HL-60 (cell line): ENCODE measurements around the gene BUB1.

Experiments used
- DNase-seq, 2 experiments: peaks; one replicate each; pipeline ENCODE4 v3.0.0-alpha.2; 2010 to 2020; ENCODE audit warnings: low read depth in 1 of 2, low spot score in 1 of 2
- H3K27ac ChIP-seq: fragments of 250-450 bp; sonication (Bioruptor Pico); replicated peaks from 2 replicates; pipeline ENCODE4 v1.5.1; 2020; ENCODE audit warnings: mild to moderate bottlenecking, moderate library complexity
- H3K27me3 ChIP-seq: fragments of 250-450 bp; sonication (Bioruptor Pico); 2 replicates; pipeline ENCODE4 v1.5.1; 2021; ENCODE audit warnings: mild to moderate bottlenecking, moderate library complexity; ENCODE audit not compliant: insufficient read depth, poor library complexity, severe bottlenecking
- H3K4me3 ChIP-seq: replicated peaks from 2 replicates; pipeline ENCODE4 v1.5.1; 2011; ENCODE audit warnings: mild to moderate bottlenecking, control low read depth, low read length; ENCODE audit not compliant: insufficient read depth
- GABPA ChIP-seq: IDR thresholded peaks from 2 replicates; pipeline ENCODE4 v1.6.1; 2012; ENCODE audit warnings: low read depth
- POLR2AphosphoS5 ChIP-seq: IDR thresholded peaks from 2 replicates; pipeline ENCODE4 v1.6.1; 2012; ENCODE audit warnings: low read depth
- SPI1 ChIP-seq: IDR thresholded peaks from 2 replicates; pipeline ENCODE4 v1.6.1; 2012; ENCODE audit warnings: low read depth, mild to moderate bottlenecking, borderline replicate concordance
- TF ChIP-seq, protein P1 (sequence below): IDR thresholded peaks from one replicate; pipeline ENCODE4 v1.5.1; 2011; ENCODE audit warnings: low read length, control low read depth, inconsistent platforms; ENCODE audit not compliant: insufficient read depth
- TF ChIP-seq, protein P2 (sequence below): IDR thresholded peaks from 2 replicates; pipeline ENCODE4 v1.6.1; 2012; ENCODE audit warnings: low read depth; ENCODE audit not compliant: insufficient replicate concordance

BUB1 gene

DNA sequence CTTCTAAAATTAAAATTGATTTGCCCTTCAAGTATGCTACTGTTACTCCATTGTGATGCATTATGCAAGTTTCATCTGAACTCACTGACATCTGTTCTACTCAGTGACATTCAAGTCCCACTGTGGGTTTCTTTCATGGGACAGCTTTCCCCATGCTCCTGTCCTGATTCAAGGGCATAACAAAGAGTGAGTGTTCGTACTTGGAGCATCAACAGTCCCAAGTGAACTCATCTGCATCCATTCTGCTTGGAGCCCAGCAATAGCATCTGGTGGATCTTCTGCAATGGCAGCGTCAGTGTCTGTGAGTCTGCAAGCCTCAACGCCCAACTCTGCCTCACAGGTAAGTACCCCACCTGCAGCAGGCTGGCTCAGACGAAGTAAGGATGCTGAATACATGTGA, 27.5 kb downstream of the BUB1 start:
- TF ChIP-seq POLR2AphosphoS5 = no peak
- Histone ChIP-seq H3K27ac (no peak overlapping the region), H3K4me3 (no peak overlapping the region), H3K27me3 (no peaks in the 10 kb centered on the region)
- DNase-seq = no peak

- no peak overlapping the region for H3K4me3 ChIP-seq
- no peak for DNase-seq
- no peaks in the 10 kb centered on the region for H3K27me3 ChIP-seq
- no peak overlapping the region for H3K27ac ChIP-seq
- TF ChIP-seq GABPA = no peak
These were observed 30.1 kb downstream of the BUB1 start for GRCh38 chr2:110647777-110648176.

DNA sequence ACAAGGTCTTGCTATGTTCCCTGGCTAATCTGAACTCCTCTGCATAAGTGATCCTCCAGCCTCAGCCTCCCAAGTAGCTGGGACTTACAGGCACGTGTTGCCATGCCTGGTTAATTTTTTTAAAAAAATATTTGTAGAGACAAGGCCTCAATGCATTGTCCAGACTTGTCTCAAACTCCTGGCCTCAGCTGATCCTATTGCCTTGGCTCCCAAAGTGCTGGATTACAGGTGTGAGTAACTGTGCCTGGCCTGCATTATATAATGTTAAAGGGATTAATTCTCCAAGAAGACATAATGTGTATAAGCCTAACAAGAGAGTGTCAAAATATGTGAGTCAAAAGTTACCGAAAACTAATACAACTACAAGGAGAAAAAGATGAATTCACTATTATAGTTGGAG, 32.2 kb downstream of the BUB1 start:
- Histone ChIP-seq H3K4me3 (no peak overlapping the region), H3K27ac (no peak overlapping the region), H3K27me3 (no peaks in the 10 kb centered on the region)
- DNase-seq = no peak
- TF ChIP-seq SPI1 = no peak
- TF ChIP-seq GABPA = no peak
- TF ChIP-seq, protein P1, sequence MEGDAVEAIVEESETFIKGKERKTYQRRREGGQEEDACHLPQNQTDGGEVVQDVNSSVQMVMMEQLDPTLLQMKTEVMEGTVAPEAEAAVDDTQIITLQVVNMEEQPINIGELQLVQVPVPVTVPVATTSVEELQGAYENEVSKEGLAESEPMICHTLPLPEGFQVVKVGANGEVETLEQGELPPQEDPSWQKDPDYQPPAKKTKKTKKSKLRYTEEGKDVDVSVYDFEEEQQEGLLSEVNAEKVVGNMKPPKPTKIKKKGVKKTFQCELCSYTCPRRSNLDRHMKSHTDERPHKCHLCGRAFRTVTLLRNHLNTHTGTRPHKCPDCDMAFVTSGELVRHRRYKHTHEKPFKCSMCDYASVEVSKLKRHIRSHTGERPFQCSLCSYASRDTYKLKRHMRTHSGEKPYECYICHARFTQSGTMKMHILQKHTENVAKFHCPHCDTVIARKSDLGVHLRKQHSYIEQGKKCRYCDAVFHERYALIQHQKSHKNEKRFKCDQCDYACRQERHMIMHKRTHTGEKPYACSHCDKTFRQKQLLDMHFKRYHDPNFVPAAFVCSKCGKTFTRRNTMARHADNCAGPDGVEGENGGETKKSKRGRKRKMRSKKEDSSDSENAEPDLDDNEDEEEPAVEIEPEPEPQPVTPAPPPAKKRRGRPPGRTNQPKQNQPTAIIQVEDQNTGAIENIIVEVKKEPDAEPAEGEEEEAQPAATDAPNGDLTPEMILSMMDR = no peak
- TF ChIP-seq, protein P2, sequence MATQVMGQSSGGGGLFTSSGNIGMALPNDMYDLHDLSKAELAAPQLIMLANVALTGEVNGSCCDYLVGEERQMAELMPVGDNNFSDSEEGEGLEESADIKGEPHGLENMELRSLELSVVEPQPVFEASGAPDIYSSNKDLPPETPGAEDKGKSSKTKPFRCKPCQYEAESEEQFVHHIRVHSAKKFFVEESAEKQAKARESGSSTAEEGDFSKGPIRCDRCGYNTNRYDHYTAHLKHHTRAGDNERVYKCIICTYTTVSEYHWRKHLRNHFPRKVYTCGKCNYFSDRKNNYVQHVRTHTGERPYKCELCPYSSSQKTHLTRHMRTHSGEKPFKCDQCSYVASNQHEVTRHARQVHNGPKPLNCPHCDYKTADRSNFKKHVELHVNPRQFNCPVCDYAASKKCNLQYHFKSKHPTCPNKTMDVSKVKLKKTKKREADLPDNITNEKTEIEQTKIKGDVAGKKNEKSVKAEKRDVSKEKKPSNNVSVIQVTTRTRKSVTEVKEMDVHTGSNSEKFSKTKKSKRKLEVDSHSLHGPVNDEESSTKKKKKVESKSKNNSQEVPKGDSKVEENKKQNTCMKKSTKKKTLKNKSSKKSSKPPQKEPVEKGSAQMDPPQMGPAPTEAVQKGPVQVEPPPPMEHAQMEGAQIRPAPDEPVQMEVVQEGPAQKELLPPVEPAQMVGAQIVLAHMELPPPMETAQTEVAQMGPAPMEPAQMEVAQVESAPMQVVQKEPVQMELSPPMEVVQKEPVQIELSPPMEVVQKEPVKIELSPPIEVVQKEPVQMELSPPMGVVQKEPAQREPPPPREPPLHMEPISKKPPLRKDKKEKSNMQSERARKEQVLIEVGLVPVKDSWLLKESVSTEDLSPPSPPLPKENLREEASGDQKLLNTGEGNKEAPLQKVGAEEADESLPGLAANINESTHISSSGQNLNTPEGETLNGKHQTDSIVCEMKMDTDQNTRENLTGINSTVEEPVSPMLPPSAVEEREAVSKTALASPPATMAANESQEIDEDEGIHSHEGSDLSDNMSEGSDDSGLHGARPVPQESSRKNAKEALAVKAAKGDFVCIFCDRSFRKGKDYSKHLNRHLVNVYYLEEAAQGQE = no peak
- no peak for TF ChIP-seq POLR2AphosphoS5

- H3K4me3 ChIP-seq = no peak overlapping the region
- no peak for DNase-seq
- TF ChIP-seq, protein P2 = no peak
- TF ChIP-seq SPI1 (no peak), GABPA (no peak), POLR2AphosphoS5 (no peak)
- TF ChIP-seq, protein P1 = no peak
- no peaks in the 10 kb centered on the region for H3K27me3 ChIP-seq
- 0 out of 2 replicates have a peak overlapping the region, but pooled peaks have one; percentile 9 for H3K27ac ChIP-seq
These were observed 33.5 kb downstream of the BUB1 start for GRCh38 chr2:110644357-110644756.

GRCh38 chr2:110642360-110642759, 35.5 kb downstream of the BUB1 start:
- DNase-seq = no peak
- TF ChIP-seq SPI1 = no peak
- no peak for TF ChIP-seq GABPA
- TF ChIP-seq, protein P2 = no peak
- no peak overlapping the region for H3K4me3 ChIP-seq
- no peak overlapping the region for H3K27ac ChIP-seq
- H3K27me3 ChIP-seq = no peaks in the 10 kb centered on the region
